MM.1S (cell line): ENCODE data around the gene PRXL2A.

ENCODE experiments used
- DNase-seq: peaks from one replicate; pipeline ENCODE4 v3.0.0-alpha.2; 2015
- H2AFZ ChIP-seq: fragments of 300-600 bp; sonication (generic); 2 replicates; pipeline ENCODE4 v1.6.0; 2016; ENCODE audit warnings: antibody characterized with exemption, low read length
- H3F3A ChIP-seq: fragments of 300-600 bp; sonication (generic); 2 replicates; pipeline ENCODE4 v1.6.1; 2016; ENCODE audit warnings: mild to moderate bottlenecking, antibody characterized with exemption, low read length, moderate library complexity, mixed read lengths; ENCODE audit not compliant: insufficient read depth
- H3K27ac ChIP-seq: fragments of 300-600 bp; sonication (generic); 2 replicates; pipeline ENCODE4 v1.5.1; 2016; ENCODE audit warnings: mild to moderate bottlenecking, low read length
- H3K27me3 ChIP-seq: fragments of 300-600 bp; sonication (generic); replicated peaks from 2 replicates; pipeline ENCODE4 v1.6.0; 2016; ENCODE audit warnings: low read length; ENCODE audit not compliant: insufficient read depth
- H3K36me3 ChIP-seq: fragments of 300-600 bp; sonication (generic); replicated peaks from 2 replicates; pipeline ENCODE4 v1.6.1; 2016; ENCODE audit warnings: mild to moderate bottlenecking, low read length, mixed read lengths; ENCODE audit not compliant: insufficient read depth
- H3K4me1 ChIP-seq: fragments of 300-600 bp; sonication (generic); 2 replicates; pipeline ENCODE4 v1.6.1; 2016; ENCODE audit warnings: low read length, mixed read lengths
- H3K4me2 ChIP-seq: fragments of 300-600 bp; sonication (generic); 2 replicates; pipeline ENCODE4 v1.6.0; 2016; ENCODE audit warnings: low read depth, low read length
- H3K4me3 ChIP-seq: fragments of 300-600 bp; sonication (generic); 2 replicates; pipeline ENCODE4 v1.5.1; 2016; ENCODE audit warnings: low read length, mixed read lengths
- H3K79me2 ChIP-seq: fragments of 300-600 bp; sonication (generic); 2 replicates; pipeline ENCODE4 v1.6.1; 2016; ENCODE audit warnings: mixed run types, low read length, mixed read lengths
- H3K9ac ChIP-seq: fragments of 300-600 bp; sonication (generic); 2 replicates; pipeline ENCODE4 v1.6.1; 2016; ENCODE audit warnings: low read length, mixed read lengths
- H3K9me2 ChIP-seq: fragments of 300-600 bp; sonication (generic); replicated peaks from 2 replicates; pipeline ENCODE4 v1.6.1; 2016; ENCODE audit warnings: mild to moderate bottlenecking, low read length, mixed read lengths; ENCODE audit not compliant: insufficient read depth
- H3K9me3 ChIP-seq: fragments of 300-600 bp; sonication (generic); replicated peaks from 2 replicates; pipeline ENCODE4 v1.6.1; 2016; ENCODE audit warnings: mild to moderate bottlenecking, low read length, mixed read lengths; ENCODE audit not compliant: insufficient read depth
- H4K20me1 ChIP-seq: fragments of 300-600 bp; sonication (generic); 2 replicates; pipeline ENCODE4 v1.6.1; 2016; ENCODE audit warnings: mild to moderate bottlenecking, low read length, moderate library complexity, mixed read lengths; ENCODE audit not compliant: insufficient read depth
- EZH2 ChIP-seq: fragments of 300-600 bp; sonication (generic); optimal IDR thresholded peaks from 2 replicates; pipeline ENCODE3; 2017; ENCODE audit warnings: low read depth, mild to moderate bottlenecking, antibody characterized with exemption, low read length, mixed read lengths
- EZH2phosphoT487 ChIP-seq: fragments of 300-600 bp; sonication (generic); IDR thresholded peaks from 2 replicates; pipeline ENCODE4 v1.6.1; 2018; ENCODE audit warnings: antibody characterized with exemption, low read length
- TF ChIP-seq, protein P1 (sequence below): fragments of 300-600 bp; sonication (generic); IDR thresholded peaks from 2 replicates; pipeline ENCODE4 v1.5.1; 2016; ENCODE audit warnings: antibody characterized with exemption, low read length, mixed read lengths

The PRXL2A gene

DNA sequence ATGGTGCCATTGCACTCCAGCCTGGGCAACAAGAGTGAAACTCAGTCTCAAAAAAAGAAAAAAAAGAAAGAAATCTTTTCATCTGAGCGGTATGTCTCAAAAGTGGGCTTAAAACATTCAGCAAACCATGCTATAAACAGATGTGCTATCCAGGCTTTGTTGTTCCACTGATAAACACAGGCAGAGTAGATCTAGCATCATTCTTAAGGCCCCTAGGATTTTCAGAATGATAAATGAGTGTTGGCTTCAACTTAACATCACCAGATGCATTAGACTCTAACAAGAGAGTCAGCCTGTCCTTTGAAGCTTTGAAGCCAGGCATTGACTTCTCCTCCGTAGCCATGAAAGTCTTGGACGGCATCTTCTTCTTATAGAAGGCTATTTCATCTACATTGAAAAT is 28.6 kb upstream of the PRXL2A start:
- Histone ChIP-seq H3K4me2 (no peak overlapping the region), H3K27ac (no peak overlapping the region), H3K27me3 (no peaks in the 10 kb centered on the region), H4K20me1 (no peaks in the 10 kb centered on the region), H3K36me3 (no peaks in the 10 kb centered on the region), H3K4me1 (no peaks in the 10 kb centered on the region), H3K9me3 (no peaks in the 10 kb centered on the region), H3K4me3 (no peak overlapping the region), H3K9me2 (no peaks in the 10 kb centered on the region), H3K79me2 (no peaks in the 10 kb centered on the region), H2AFZ (no peak overlapping the region), H3K9ac (no peak overlapping the region), H3F3A (no peaks in the 10 kb centered on the region)
- DNase-seq = no peak
- TF ChIP-seq EZH2phosphoT487 (no peak), EZH2 (no peak)
- TF ChIP-seq, protein P1, sequence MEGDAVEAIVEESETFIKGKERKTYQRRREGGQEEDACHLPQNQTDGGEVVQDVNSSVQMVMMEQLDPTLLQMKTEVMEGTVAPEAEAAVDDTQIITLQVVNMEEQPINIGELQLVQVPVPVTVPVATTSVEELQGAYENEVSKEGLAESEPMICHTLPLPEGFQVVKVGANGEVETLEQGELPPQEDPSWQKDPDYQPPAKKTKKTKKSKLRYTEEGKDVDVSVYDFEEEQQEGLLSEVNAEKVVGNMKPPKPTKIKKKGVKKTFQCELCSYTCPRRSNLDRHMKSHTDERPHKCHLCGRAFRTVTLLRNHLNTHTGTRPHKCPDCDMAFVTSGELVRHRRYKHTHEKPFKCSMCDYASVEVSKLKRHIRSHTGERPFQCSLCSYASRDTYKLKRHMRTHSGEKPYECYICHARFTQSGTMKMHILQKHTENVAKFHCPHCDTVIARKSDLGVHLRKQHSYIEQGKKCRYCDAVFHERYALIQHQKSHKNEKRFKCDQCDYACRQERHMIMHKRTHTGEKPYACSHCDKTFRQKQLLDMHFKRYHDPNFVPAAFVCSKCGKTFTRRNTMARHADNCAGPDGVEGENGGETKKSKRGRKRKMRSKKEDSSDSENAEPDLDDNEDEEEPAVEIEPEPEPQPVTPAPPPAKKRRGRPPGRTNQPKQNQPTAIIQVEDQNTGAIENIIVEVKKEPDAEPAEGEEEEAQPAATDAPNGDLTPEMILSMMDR = no peak

DNA sequence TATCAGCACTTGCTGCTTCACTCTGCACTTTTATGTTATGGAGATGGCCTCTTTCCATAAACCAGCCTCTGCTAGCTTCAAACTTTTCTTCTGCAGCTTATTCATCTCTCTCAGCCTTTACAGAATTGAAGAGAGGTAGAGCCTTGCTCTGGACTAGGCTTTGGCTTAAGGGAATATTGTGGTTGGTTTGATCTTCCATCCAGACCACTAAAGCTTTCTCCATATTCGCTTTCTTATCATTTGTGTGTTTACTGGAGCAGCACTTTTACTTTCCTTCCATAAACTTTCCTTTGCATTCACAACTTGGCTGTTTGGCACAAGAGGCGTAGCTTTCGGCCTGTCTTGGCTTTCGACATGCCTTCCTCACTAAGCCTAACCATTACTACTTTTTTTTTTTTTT is 28.2 kb upstream of the PRXL2A start:
- H3F3A ChIP-seq = no peaks in the 10 kb centered on the region
- H3K27me3 ChIP-seq = no peaks in the 10 kb centered on the region
- H3K36me3 ChIP-seq = no peaks in the 10 kb centered on the region
- H3K27ac ChIP-seq = no peak overlapping the region
- DNase-seq = no peak
- H4K20me1 ChIP-seq = no peaks in the 10 kb centered on the region
- no peaks in the 10 kb centered on the region for H3K4me1 ChIP-seq
- H3K9ac ChIP-seq = no peak overlapping the region
- TF ChIP-seq, protein P1 = no peak
- TF ChIP-seq EZH2phosphoT487 = no peak
- no peak for TF ChIP-seq EZH2
- H3K79me2 ChIP-seq = no peaks in the 10 kb centered on the region
- H2AFZ ChIP-seq = no peak overlapping the region
- no peak overlapping the region for H3K4me2 ChIP-seq
- H3K9me3 ChIP-seq = no peaks in the 10 kb centered on the region
- H3K9me2 ChIP-seq = no peaks in the 10 kb centered on the region
- H3K4me3 ChIP-seq = no peak overlapping the region

DNA sequence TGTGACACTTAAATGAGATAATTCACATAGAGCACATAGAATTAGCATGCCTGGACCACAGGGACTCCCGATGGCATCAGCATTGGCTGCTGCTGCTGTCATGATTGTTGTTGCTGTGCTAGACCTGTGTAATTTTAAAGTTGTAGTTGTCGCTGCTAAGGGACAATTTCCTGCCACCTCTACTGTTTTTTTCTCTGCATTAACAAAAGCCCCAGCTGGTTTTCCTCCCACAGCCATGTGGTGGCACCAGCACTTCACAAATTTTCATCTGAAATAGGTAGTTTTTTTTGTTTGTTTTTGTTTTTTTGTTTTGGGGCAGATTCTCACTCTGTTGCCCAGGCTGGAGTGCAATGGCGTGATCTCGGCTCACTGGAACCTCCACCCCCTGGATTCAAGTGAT is 25.4 kb upstream of the PRXL2A start:
- Histone ChIP-seq H3K9ac (no peak overlapping the region), H3K27ac (no peak overlapping the region), H3K4me1 (no peaks in the 10 kb centered on the region), H3K4me2 (no peak overlapping the region), H3K36me3 (no peaks in the 10 kb centered on the region), H3F3A (no peaks in the 10 kb centered on the region), H2AFZ (no peak overlapping the region), H3K79me2 (no peaks in the 10 kb centered on the region), H4K20me1 (no peaks in the 10 kb centered on the region), H3K27me3 (no peaks in the 10 kb centered on the region), H3K9me3 (no peaks in the 10 kb centered on the region), H3K9me2 (no peaks in the 10 kb centered on the region), H3K4me3 (no peak overlapping the region)
- DNase-seq = peak; percentile 58
- TF ChIP-seq, protein P1 = peak; percentile 53
- TF ChIP-seq EZH2phosphoT487 (no peak), EZH2 (no peak)
